K562 (cell line): Measurements from ENCODE around the gene MKLN1. TPM values are rescaled to one million over a fixed set of nuclear protein-coding genes. Genes with fewer than 3 reads are reported as not detected.
A peak's percentile ranks its signal among the peaks of the same experiment; 100 is the strongest.

ENCODE experiments used
- ARID2 ChIP-seq: fragments of 450-650 bp; IDR thresholded peaks from 2 replicates; pipeline ENCODE4 v1.6.1; 2017; ENCODE audit warnings: antibody characterized with exemption, mild to moderate bottlenecking
- CEBPG ChIP-seq, 3 experiments: fragments of 200-800 bp in 1 of 3; sonication (Bioruptor generic) in 1 of 3; sonication (generic) in 1 of 3; formaldehyde crosslinking in 1 of 3; IDR thresholded peaks in 2 of 3; conservative IDR thresholded peaks in 1 of 3; 2 replicates each; pipeline versions ENCODE4 v1.6.1 to v1.8.0; 2016 to 2022; ENCODE audit warnings: missing compliant biosample characterization in 2 of 3, missing genetic modification characterization in 2 of 3, mild to moderate bottlenecking in 1 of 3, missing genetic modification reagents in 1 of 3
- ILF3 ChIP-seq: fragments of 450-650 bp; IDR thresholded peaks from 2 replicates; pipeline ENCODE4 v1.6.1; 2018; ENCODE audit warnings: antibody characterized with exemption, mild to moderate bottlenecking, moderate library complexity, borderline replicate concordance
- KLF10 ChIP-seq: fragments of 250-450 bp; sonication (Bioruptor Pico); IDR thresholded peaks from 2 replicates; pipeline ENCODE4 v1.6.1; 2021; ENCODE audit warnings: matching md5 sums
- MYNN ChIP-seq, 2 experiments: sonication (generic); formaldehyde crosslinking in 1 of 2; IDR thresholded peaks; 2 replicates each; pipeline versions ENCODE4 v1.5.0 to v1.6.1; 2016 to 2020; ENCODE audit warnings: antibody characterized with exemption in 1 of 2, missing genetic modification reagents in 1 of 2
- NFE2L1 ChIP-seq: fragments of 450-650 bp; IDR thresholded peaks from 2 replicates; pipeline ENCODE4 v1.6.1; 2016; ENCODE audit warnings: missing genetic modification characterization, low read depth, mild to moderate bottlenecking, missing compliant biosample characterization, moderate library complexity, borderline replicate concordance
- RBM25 ChIP-seq: fragments of 200-400 bp; formaldehyde crosslinking; IDR thresholded peaks from 2 replicates; pipeline ENCODE4 v1.6.1; 2018; ENCODE audit warnings: low read length, low read depth, moderate library complexity; ENCODE audit not compliant: severe bottlenecking
- REST ChIP-seq, 2 experiments: fragments of 450-650 bp; formaldehyde crosslinking in 1 of 2; IDR thresholded peaks; 2 replicates each; pipeline versions ENCODE4 v1.4.0 to v1.6.1; 2014 to 2020; ENCODE audit warnings: mild to moderate bottlenecking in 2 of 2, borderline replicate concordance in 1 of 2, low read depth in 1 of 2
- TCF3 ChIP-seq: sonication (generic); formaldehyde crosslinking; IDR thresholded peaks from 2 replicates; pipeline ENCODE4 v1.4.0; 2020; ENCODE audit warnings: mild to moderate bottlenecking, missing genetic modification reagents
- THAP12 ChIP-seq: fragments of 250-450 bp; sonication (Bioruptor Pico); IDR thresholded peaks from 2 replicates; pipeline ENCODE4 v1.9.0; 2021; ENCODE audit warnings: mild to moderate bottlenecking, inconsistent platforms
- THRB ChIP-seq: fragments of 450-650 bp; formaldehyde crosslinking; conservative IDR thresholded peaks from 2 replicates; pipeline ENCODE4 v1.4.0; 2022; ENCODE audit warnings: mild to moderate bottlenecking, missing genetic modification characterization
- polyA plus RNA-seq, 8 experiments: library from polyadenylated mRNA; depleted of rRNA in 4 of 8; stranded (reverse) in 5 of 8; unstranded in 3 of 8; fragments of >200 nt; fragmentation: Nextera tagmentation in 2 of 8; fragmentation: Illumina TruSeq in 1 of 8; extraction: Ambion mirVana in 2 of 8; extraction: Trizol in 1 of 8; gene quantifications; 2 replicates each; pipeline versions ENCODE4 v1.2.1 to v1.2.3, GENCODE V29; 2011 to 2014; ENCODE audit warnings: inconsistent platforms in 1 of 8, missing spikeins in 1 of 8
- total RNA-seq, 7 experiments: library from RNA; depleted of rRNA in 6 of 7; stranded (reverse); fragments of >200 nt in 6 of 7; fragmentation: Illumina TruSeq in 2 of 7; extraction: Trizol in 2 of 7; gene quantifications; 2 replicates each; pipeline versions ENCODE4 v1.2.1 to v1.2.3, GENCODE V29; 2011 to 2021; ENCODE audit warnings: low replicate concordance in 1 of 7

MKLN1 gene
- total and polyA plus RNA-seq, 9 of the 15 experiments (the other 6 are each of a cell fraction or from before 2014, with no cell fraction given), result 18.6 to 80.4 (median 56.0) TPM

GRCh38 chr7:131513245-131514061, 185.8 kb downstream of the MKLN1 start (continued):
- 0 out of 2 replicates have a peak, but pooled peaks have one; percentile 16 for TF ChIP-seq THRB (CRISPR knock-in tag)
- no peak for TF ChIP-seq NFE2L1 (tag)
- TF ChIP-seq TCF3 (CRISPR knock-in tag), result peak; percentile 17; the same call in 1 of the 2 replicates
- peak; percentile 72 for TF ChIP-seq THAP12
- TF ChIP-seq REST (IDR thresholded peaks at IDR 0.05; ENCODE audit: borderline replicate concordance), result peak; percentile 71
- no peak for TF ChIP-seq REST (CRISPR knock-in tag; IDR thresholded peaks at IDR 0.05; ENCODE audit: low read depth)
- TF ChIP-seq MYNN (IDR thresholded peaks at IDR 0.05), result peak; percentile 75; the same call in 1 of the 2 replicates
- TF ChIP-seq MYNN (CRISPR knock-in tag; IDR thresholded peaks at IDR 0.05), result no peak
- peak; percentile 72 for TF ChIP-seq CEBPG (CRISPR knock-in tag; IDR thresholded peaks at IDR 0.05)
- TF ChIP-seq CEBPG (tag; conservative IDR thresholded peaks at IDR 0.05 in 1 of 2, IDR thresholded peaks at IDR 0.05 in 1 of 2), result no peak
- no peak for TF ChIP-seq KLF10 (CRISPR knock-in tag)
- peak; percentile 26; the same call in 1 of the 2 replicates for TF ChIP-seq ARID2
- no peak for TF ChIP-seq RBM25
- TF ChIP-seq ILF3, result no peak
